K562 (cell line): ENCODE data around the gene PRF1. TPM values are rescaled to one million over a fixed set of nuclear protein-coding genes. Genes with fewer than 3 reads are reported as not detected.
A peak's percentile ranks its signal among the peaks of the same experiment; 100 is the strongest.

ENCODE experiments used
- CAMTA2 ChIP-seq: fragments of 250-450 bp; sonication (Bioruptor Pico); conservative IDR thresholded peaks from 2 replicates; pipeline ENCODE4 v1.5.1; 2022
- CEBPB ChIP-seq: fragments of 450-650 bp; IDR thresholded peaks from 2 replicates; pipeline ENCODE4 v1.6.1; 2016; ENCODE audit warnings: missing genetic modification characterization, missing compliant biosample characterization
- CHD1 ChIP-seq: fragments of 200-600 bp; sonication (generic); IDR thresholded peaks from one replicate; pipeline ENCODE4 v1.6.1; 2012; ENCODE audit warnings: mild to moderate bottlenecking, moderate library complexity, low read length, inconsistent platforms
- EGR1 ChIP-seq: fragments of 450-650 bp; conservative IDR thresholded peaks from 2 replicates; pipeline ENCODE4 v1.6.1; 2017; ENCODE audit warnings: mild to moderate bottlenecking
- EP300 ChIP-seq: IDR thresholded peaks from 2 replicates; pipeline ENCODE4 v1.6.1; 2012; ENCODE audit warnings: low read length, improper control_type of control experiment
- HDAC8 ChIP-seq: fragments of 450-650 bp; IDR thresholded peaks from 2 replicates; pipeline ENCODE4 v1.6.1; 2016; ENCODE audit warnings: mild to moderate bottlenecking, missing genetic modification characterization, moderate library complexity, missing compliant biosample characterization
- MAFG ChIP-seq: fragments of 450-650 bp; conservative IDR thresholded peaks from 2 replicates; pipeline ENCODE4 v1.6.1; 2016; ENCODE audit warnings: missing genetic modification characterization, missing compliant biosample characterization
- MBD2 ChIP-seq: sonication (generic); IDR thresholded peaks from 2 replicates; pipeline ENCODE4 v1.6.1; 2016; ENCODE audit warnings: low read depth, borderline replicate concordance
- MEF2A ChIP-seq: IDR thresholded peaks from 2 replicates; pipeline ENCODE4 v1.6.1; 2011; ENCODE audit warnings: low read depth, mild to moderate bottlenecking, low read length, moderate library complexity; ENCODE audit not compliant: control insufficient read depth
- NFATC3 ChIP-seq: fragments of 450-650 bp; IDR thresholded peaks from 2 replicates; pipeline ENCODE4 v1.6.1; 2017; ENCODE audit warnings: mild to moderate bottlenecking
- SMC3 ChIP-seq: conservative IDR thresholded peaks from 2 replicates; pipeline ENCODE4 v1.6.1; 2011; ENCODE audit warnings: low read depth, low read length, improper control_type of control experiment; ENCODE audit not compliant: insufficient read depth
- SRSF7 ChIP-seq: fragments of 200-400 bp; formaldehyde crosslinking; optimal IDR thresholded peaks from 2 replicates; pipeline ENCODE3; 2017; ENCODE audit warnings: mild to moderate bottlenecking, low read depth, low read length
- ZNF311 ChIP-seq: fragments of 250-450 bp; sonication (Bioruptor Pico); IDR thresholded peaks from 2 replicates; pipeline ENCODE4 v1.4.0; 2020; ENCODE audit warnings: mild to moderate bottlenecking, moderate library complexity
- ZNF668 ChIP-seq: fragments of 250-450 bp; sonication (Bioruptor Pico); IDR thresholded peaks from 2 replicates; pipeline ENCODE4 v1.8.0; 2022; ENCODE audit warnings: mild to moderate bottlenecking, inconsistent platforms
- ZNF696 ChIP-seq: fragments of 250-450 bp; sonication (Bioruptor Pico); conservative IDR thresholded peaks from 2 replicates; pipeline ENCODE4 v1.4.0; 2020; ENCODE audit warnings: mild to moderate bottlenecking, moderate library complexity
- ZNF717 ChIP-seq: fragments of 250-450 bp; sonication (Bioruptor Pico); IDR thresholded peaks from 2 replicates; pipeline ENCODE4 v1.5.0; 2021
- polyA plus RNA-seq, 8 experiments: library from polyadenylated mRNA; depleted of rRNA in 4 of 8; stranded (reverse) in 5 of 8; unstranded in 3 of 8; fragments of >200 nt; fragmentation: Nextera tagmentation in 2 of 8; fragmentation: Illumina TruSeq in 1 of 8; extraction: Ambion mirVana in 2 of 8; extraction: Trizol in 1 of 8; gene quantifications; 2 replicates each; pipeline versions ENCODE4 v1.2.1 to v1.2.3, GENCODE V29; 2011 to 2014; ENCODE audit warnings: inconsistent platforms in 1 of 8, missing spikeins in 1 of 8
- total RNA-seq, 7 experiments: library from RNA; depleted of rRNA in 6 of 7; stranded (reverse); fragments of >200 nt in 6 of 7; fragmentation: Illumina TruSeq in 2 of 7; extraction: Trizol in 2 of 7; gene quantifications; 2 replicates each; pipeline versions ENCODE4 v1.2.1 to v1.2.3, GENCODE V29; 2011 to 2021; ENCODE audit warnings: low replicate concordance in 1 of 7
- TF ChIP-seq, protein P1 (sequence below): sonication (generic); formaldehyde crosslinking; IDR thresholded peaks from 2 replicates; pipeline ENCODE4 v1.8.1; 2023; ENCODE audit warnings: mild to moderate bottlenecking, missing genetic modification reagents
- TF ChIP-seq, protein P2 (sequence below), 3 experiments: IDR thresholded peaks in 2 of 3; conservative IDR thresholded peaks in 1 of 3; 2 replicates each; pipeline ENCODE4 v1.5.1; 2011 to 2012; ENCODE audit warnings: low read length in 3 of 3, mild to moderate bottlenecking in 3 of 3, control low read depth in 2 of 3, improper control_type of control experiment in 1 of 3, inconsistent platforms in 1 of 3, low read depth in 1 of 3, mixed read lengths in 1 of 3, moderate library complexity in 1 of 3; ENCODE audit not compliant: insufficient read depth in 2 of 3
- TF ChIP-seq, protein P3 (sequence below): fragments of 450-650 bp; IDR thresholded peaks from 2 replicates; pipeline ENCODE4 v1.6.1; 2016
- TF ChIP-seq, protein P4 (sequence below): fragments of 200-800 bp; sonication (Bioruptor generic); IDR thresholded peaks from 2 replicates; pipeline ENCODE4 v1.6.1; 2017; ENCODE audit warnings: missing genetic modification characterization, missing compliant biosample characterization
- TF ChIP-seq, protein P5 (sequence below), 2 experiments: fragments of 250-450 bp in 1 of 2; fragments of 450-650 bp in 1 of 2; sonication (Bioruptor Pico) in 1 of 2; IDR thresholded peaks; 2 replicates each; pipeline versions ENCODE4 v1.6.1 to v1.8.0; 2016 to 2021; ENCODE audit warnings: mild to moderate bottlenecking in 2 of 2, moderate library complexity in 2 of 2, missing compliant biosample characterization in 1 of 2, missing genetic modification characterization in 1 of 2

PRF1 gene
- total and polyA plus RNA-seq, 9 of the 15 experiments (the other 6 are each of a cell fraction or from before 2014, with no cell fraction given), result 3.8 to 8.6 (median 6.3) TPM

DNA sequence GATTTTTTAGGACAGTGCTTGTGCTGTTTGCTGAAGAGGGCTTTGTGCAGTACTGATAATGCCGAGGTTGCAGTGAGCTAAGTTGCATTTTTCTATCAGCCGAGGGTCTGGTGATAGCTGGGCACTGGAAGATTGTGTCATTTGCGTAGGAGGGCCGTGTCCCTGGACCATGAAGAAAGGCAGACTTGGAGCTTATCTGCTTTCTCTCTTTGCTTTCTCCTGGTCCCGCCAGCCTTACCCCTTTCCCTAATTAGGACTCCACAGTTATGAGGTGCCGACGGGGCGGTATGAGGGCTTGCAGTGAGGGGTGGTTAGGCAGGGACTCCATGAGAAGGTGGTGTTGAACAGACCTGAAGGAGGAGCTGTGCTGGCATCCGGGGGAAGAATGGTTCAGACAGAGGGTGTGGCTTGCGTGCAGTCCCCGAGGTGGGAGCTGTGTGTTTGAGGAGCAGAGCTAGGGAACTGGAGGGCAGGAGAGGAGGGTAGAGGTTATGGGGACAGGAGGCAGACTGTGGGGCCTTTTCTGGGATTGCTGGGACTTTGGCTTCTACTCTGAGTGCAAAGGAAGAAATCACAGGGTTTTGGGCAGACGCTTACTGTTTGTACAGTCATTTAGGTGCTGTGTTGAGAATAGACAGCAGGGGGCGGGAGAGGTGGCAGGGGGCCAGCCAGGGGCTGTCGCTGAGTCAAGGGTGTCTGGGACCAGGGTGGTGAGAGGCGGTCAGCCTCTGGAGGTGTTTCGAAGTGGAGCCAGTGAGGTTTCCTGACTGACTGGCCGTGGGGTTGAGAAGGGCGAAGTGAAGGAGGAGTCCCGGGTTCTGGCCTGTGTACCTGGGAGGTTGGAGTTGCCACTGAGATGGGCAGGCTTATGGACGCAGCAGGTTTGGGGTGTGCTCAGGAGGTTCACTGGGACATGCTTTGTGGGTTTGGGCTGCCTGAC lies 43.4 kb downstream of the PRF1 start (continued):
- TF ChIP-seq SMC3 (peak; percentile 83), CAMTA2 (CRISPR knock-in tag) (no peak), SRSF7 (no peak), CEBPB (tag) (peak; percentile 92), CHD1 (peak; percentile 33), ZNF311 (CRISPR knock-in tag) (no peak), HDAC8 (tag) (0 out of 2 replicates have a peak, but pooled peaks have one; percentile 52), MAFG (no peak), ZNF717 (CRISPR knock-in tag) (no peak; the same call in 1 of the 2 replicates), ZNF668 (no peak), ZNF696 (CRISPR knock-in tag) (no peak), EP300 (peak; percentile 89), EGR1 (peak; percentile 97), MBD2 (peak; percentile 27; the same call in 1 of the 2 replicates), NFATC3 (no peak; the same call in 1 of the 2 replicates), MEF2A (no peak)
- TF ChIP-seq, protein P1, sequence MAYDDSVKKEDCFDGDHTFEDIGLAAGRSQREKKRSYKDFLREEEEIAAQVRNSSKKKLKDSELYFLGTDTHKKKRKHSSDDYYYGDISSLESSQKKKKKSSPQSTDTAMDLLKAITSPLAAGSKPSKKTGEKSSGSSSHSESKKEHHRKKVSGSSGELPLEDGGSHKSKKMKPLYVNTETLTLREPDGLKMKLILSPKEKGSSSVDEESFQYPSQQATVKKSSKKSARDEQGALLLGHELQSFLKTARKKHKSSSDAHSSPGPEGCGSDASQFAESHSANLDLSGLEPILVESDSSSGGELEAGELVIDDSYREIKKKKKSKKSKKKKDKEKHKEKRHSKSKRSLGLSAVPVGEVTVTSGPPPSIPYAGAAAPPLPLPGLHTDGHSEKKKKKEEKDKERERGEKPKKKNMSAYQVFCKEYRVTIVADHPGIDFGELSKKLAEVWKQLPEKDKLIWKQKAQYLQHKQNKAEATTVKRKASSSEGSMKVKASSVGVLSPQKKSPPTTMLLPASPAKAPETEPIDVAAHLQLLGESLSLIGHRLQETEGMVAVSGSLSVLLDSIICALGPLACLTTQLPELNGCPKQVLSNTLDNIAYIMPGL (CRISPR knock-in tag), result peak; percentile 67; the same call in 1 of the 2 replicates
- TF ChIP-seq, protein P2, sequence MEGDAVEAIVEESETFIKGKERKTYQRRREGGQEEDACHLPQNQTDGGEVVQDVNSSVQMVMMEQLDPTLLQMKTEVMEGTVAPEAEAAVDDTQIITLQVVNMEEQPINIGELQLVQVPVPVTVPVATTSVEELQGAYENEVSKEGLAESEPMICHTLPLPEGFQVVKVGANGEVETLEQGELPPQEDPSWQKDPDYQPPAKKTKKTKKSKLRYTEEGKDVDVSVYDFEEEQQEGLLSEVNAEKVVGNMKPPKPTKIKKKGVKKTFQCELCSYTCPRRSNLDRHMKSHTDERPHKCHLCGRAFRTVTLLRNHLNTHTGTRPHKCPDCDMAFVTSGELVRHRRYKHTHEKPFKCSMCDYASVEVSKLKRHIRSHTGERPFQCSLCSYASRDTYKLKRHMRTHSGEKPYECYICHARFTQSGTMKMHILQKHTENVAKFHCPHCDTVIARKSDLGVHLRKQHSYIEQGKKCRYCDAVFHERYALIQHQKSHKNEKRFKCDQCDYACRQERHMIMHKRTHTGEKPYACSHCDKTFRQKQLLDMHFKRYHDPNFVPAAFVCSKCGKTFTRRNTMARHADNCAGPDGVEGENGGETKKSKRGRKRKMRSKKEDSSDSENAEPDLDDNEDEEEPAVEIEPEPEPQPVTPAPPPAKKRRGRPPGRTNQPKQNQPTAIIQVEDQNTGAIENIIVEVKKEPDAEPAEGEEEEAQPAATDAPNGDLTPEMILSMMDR (IDR thresholded peaks at IDR 0.05 in 2 of 3, conservative IDR thresholded peaks at IDR 0.05 in 1 of 3; ENCODE audit: insufficient read depth in 2 of 3, low read depth in 1 of 3, low read length in 3 of 3), result peak; percentile 82 to 93 (median 88)
- TF ChIP-seq, protein P3, sequence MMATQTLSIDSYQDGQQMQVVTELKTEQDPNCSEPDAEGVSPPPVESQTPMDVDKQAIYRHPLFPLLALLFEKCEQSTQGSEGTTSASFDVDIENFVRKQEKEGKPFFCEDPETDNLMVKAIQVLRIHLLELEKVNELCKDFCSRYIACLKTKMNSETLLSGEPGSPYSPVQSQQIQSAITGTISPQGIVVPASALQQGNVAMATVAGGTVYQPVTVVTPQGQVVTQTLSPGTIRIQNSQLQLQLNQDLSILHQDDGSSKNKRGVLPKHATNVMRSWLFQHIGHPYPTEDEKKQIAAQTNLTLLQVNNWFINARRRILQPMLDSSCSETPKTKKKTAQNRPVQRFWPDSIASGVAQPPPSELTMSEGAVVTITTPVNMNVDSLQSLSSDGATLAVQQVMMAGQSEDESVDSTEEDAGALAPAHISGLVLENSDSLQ, result peak; percentile 58
- TF ChIP-seq, protein P4, sequence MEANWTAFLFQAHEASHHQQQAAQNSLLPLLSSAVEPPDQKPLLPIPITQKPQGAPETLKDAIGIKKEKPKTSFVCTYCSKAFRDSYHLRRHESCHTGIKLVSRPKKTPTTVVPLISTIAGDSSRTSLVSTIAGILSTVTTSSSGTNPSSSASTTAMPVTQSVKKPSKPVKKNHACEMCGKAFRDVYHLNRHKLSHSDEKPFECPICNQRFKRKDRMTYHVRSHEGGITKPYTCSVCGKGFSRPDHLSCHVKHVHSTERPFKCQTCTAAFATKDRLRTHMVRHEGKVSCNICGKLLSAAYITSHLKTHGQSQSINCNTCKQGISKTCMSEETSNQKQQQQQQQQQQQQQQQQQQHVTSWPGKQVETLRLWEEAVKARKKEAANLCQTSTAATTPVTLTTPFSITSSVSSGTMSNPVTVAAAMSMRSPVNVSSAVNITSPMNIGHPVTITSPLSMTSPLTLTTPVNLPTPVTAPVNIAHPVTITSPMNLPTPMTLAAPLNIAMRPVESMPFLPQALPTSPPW, result peak; percentile 49; the same call in 1 of the 2 replicates
- TF ChIP-seq, protein P5, sequence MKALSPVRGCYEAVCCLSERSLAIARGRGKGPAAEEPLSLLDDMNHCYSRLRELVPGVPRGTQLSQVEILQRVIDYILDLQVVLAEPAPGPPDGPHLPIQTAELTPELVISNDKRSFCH (CRISPR knock-in tag; IDR thresholded peaks at IDR 0.05), result no peak
- TF ChIP-seq, protein P5 (tag; IDR thresholded peaks at IDR 0.05), result peak; percentile 84; the same call in 1 of the 2 replicates
